Right renal cortex interstitium (tissue), 3 donors: Measurements from ENCODE around the gene HIKESHI. TPM values are rescaled to one million over a fixed set of nuclear protein-coding genes. Genes with fewer than 3 reads are reported as not detected.
"Not testable (repeated sequence)": the region's sequence is repeated elsewhere in the genome, so short reads cannot be mapped to it uniquely, and the experiment has no call there.

Experiments used
- DNase-seq, 3 donors: peaks; one replicate each; pipeline ENCODE4 v3.0.0-alpha.2; 2013; ENCODE audit warnings: low read depth in 3 of 3, low spot score in 2 of 3
- polyA plus RNA-seq, 3 donors: library from polyadenylated mRNA; unstranded; fragments of 120-200 nt; gene quantifications; one replicate each; pipeline ENCODE4 v1.2.1, GENCODE V29; 2013; ENCODE audit not compliant: insufficient read length in 3 of 3

HIKESHI gene, protein sequence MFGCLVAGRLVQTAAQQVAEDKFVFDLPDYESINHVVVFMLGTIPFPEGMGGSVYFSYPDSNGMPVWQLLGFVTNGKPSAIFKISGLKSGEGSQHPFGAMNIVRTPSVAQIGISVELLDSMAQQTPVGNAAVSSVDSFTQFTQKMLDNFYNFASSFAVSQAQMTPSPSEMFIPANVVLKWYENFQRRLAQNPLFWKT
- polyA plus RNA-seq: 10 to 100 TPM; 49.8 to 52.5 (median 50.4) TPM

DNA sequence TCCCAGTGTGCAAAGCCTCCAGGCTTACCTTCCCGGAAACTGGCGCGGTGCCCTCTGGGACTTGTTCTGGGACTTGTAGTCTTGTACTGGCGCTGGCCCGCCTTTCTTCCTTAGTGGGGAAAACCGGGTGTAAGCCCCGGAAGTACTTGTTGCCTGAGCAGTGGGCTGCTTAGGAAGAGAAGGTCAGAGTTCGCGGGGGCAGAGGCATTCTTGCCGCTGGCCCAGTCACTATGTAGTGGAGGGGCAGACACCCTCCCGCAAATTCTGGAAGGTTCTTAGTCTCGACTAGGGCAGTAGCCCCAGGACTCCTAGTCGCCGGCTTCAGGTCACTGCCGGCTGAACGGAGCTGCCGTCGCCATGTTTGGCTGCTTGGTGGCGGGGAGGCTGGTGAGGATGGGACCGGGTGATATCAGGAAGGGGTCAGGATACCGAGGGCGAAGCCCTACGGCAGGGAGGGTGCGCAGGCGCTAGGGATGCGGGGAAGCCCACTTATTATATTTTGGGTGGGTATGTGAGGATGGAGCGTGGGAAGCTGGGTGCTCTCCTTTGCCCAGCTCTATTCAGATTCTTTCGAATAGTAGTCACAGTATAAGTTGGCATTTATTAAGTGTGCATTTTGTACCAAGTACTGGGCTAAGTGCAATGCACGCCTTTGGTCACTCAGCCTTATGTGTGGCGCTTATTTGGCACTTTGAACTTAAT, at the start of gene HIKESHI:
Gene HIKESHI (plus strand): TSS at position 149 of the 702 bp plus-strand sequence. CDS start 209 bp downstream, at position 358.
- DNase-seq: peak; percentile 88 to 98 (median 94)

DNA sequence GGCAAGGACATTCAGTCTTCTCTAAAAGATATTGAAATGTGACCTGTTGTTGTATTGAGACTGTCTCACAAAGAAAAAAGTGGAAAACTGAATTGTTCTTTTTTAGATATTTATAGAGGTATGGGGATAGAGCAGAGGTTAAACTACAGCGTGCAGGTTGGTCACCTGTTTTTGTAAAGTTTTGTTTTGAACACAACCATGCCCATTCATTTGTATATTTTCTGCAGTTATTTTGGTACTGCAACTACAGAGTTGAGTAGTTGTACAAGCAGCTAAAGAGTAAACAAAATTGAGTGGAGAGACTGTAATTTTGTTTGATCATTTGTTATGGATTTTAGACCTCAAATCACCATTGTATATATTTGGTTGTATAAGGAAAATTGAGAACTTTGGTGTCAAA, 46.1 kb upstream of the HIKESHI start:
- no peak for DNase-seq

DNA sequence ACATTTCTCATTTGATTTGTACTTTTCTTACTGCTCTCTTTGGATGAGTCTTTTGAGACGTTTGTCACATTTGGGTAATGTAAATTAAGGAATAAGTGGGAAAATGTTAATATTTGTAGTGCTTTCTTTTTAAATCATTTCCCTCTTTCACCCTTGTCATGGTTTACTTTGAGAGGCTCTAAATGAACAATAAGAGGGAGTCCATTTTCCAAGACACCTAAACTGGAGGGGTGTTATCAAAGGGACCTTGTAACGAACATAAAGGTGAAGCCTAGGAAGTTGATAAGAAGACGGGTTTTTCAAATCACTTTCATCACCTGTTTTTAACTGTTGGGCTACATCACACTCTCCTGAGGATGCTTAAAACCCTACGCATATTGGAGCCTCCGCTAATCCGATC, 45.4 kb upstream of the HIKESHI start:
- DNase-seq: no peak

DNA sequence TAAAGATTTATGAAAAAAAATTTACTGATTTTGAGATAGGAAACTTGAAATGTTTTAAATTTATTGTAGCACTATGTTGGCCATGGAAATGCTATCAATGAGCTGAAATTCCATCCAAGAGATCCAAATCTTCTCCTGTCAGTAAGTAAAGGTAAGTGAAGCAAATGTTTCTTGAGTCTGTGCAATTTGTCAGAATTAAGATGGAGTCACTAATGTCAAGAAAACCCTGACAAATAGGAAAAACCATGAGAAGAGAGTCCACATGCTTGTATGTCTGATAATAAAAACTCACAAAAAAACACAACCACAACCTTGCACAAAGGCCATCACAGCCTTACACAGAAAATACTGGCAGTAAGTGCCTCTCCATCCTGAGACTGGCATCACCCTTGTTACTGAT, 44.6 kb upstream of the HIKESHI start:
- no peak for DNase-seq

DNA sequence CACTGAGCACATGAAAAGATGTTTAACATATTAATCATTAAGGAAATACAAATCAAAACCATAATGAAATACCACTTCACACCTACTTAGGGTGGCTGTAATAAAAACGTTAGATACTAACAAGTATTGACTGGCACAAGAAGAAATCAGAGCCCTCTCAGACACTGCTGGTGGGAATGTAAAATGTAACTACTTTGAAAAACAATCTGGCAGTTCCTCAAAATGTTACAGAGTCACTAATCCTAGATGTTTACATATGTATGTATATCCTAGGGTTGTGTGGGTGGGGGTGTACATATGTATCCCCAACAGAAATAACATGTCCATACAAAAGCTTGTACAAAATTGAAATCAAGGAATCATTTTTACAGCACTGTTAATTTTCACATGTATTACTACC, 42.3 kb upstream of the HIKESHI start:
- no peak for DNase-seq

DNA sequence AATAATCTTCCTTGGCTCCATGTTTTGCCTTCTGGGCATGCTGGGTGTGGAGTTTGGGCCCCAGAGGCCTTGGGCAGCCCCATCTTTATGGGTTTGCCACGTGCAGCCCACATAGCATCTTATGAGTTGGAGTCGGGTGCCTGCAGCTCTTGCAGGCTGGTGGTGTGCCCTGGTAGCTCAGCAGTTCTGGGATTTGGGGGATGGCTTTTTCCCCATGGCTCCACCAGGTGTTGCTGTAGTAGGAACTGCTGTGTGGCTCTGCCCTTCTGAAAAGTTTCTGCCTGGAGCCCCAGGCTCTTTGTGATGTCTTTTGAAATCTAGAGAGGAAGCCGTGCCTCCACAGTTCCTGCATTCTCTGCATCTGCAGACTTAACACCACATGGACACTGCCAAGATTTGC, 40.7 kb upstream of the HIKESHI start:
- no peak for DNase-seq

DNA sequence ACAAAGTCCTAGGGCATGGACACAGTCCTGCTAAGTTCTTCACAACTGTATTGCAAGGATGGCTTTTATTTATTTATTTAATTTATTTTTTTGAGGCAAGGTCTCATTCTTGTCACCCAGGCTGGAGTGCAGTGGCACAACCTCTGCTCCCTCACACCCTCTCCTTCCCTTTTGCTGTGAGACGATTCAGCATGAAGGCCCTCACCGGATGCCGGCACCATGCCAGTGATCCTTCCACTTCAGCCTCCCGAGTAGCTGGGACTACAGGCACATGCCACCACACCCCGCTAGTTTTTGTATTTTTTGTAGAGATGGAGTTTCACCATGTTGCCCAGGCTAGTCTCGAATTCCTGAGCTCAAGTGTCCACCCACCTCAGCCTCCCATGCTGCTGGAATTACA, 39.7 kb upstream of the HIKESHI start:
- DNase-seq: no peak

DNA sequence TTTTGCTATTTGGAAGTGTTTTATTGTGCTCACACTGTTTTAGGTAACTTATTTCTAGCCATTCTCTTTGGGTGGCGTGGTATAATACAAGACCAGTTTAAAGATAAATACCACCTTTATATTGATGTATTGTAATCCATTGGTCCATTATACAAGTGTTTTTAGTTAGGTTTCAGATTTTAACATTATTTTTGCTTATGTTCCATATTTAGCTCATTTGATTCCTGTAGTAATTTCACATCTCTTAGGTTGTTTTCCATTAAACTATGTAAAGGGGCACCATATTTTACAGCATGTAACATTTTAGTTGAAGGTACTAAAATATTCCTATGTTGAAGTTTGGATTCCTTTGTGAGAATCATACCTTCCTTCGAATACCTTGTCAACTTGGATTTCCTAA, 37.4 kb upstream of the HIKESHI start:
- DNase-seq: no peak

DNA sequence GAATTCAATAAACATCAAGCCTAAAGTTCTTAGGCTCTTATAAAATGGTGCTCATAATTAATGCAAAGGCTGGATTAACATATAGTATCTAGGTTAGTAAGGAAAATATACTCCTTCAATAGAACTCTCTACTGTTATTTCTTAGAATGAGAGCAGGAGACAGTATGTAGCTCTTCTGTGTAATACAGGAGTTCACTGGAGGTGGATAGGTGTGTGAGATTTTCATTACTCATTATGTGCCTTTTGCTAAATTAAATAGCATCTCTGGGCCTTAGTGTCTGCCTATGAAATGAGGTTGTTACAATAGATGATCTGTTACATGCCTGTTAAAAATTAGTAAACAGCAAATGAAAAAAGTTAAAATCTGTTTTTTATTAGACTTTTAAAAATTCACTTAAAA, 36.8 kb upstream of the HIKESHI start:
- DNase-seq: no peak

DNA sequence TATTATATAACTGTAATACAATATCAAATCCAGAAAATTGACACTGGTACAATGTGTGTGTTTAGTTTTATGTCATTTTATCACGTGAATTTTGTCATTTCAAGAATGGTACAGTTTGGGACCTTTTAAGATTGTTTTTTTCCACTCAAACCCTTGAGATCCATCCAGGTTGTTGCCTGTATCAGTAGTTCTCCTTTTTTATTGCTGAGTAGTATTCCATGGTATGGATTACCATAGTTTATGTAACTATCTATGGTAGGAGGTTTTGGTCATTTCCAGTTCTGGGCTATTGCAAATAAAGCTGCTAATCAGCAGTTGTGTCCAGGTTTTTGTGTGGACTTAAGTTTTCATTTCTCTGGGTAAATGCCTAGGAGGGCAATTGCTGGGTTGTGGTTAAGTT, 32.4 kb upstream of the HIKESHI start:
- DNase-seq: no peak

DNA sequence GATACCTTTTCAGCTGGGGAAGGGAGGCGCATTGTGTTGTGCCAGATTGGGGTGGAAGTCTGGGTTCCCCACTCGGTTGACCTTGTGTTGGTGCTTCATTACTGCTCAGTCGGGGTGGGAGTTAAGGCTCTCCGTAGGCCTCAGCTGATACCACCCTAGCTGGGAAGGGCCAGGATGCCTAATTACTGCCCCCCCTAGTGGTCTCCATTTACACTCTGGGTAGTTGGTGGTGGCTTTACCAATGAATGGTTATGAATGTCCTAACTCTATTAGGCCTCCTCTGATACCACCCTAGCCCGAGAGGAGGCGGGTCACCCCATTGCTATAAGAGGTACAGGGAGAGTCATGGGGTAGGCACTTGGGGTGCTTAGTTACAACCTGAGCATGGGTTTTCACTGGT, 27.5 kb upstream of the HIKESHI start:
- no peak for DNase-seq

DNA sequence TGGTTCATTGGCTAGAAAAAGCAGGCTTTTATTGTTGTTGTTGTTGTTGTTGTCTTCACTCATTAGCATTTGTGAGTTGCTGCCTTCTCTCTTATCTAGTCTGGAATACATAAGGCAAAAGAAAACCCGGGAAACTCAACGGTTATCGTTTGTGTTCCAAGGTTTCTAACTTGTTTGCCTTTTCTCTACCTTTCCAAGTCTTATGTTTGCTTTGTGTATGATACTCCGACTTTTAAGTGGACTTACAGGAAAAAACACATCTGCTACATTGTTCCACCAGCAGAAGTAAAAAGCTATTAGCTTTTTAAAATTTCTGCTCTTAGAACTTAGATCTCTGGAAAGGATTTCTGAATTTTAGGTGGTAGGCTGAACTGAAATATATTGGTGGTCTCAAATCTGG, 27.0 kb upstream of the HIKESHI start:
- no peak for DNase-seq

DNA sequence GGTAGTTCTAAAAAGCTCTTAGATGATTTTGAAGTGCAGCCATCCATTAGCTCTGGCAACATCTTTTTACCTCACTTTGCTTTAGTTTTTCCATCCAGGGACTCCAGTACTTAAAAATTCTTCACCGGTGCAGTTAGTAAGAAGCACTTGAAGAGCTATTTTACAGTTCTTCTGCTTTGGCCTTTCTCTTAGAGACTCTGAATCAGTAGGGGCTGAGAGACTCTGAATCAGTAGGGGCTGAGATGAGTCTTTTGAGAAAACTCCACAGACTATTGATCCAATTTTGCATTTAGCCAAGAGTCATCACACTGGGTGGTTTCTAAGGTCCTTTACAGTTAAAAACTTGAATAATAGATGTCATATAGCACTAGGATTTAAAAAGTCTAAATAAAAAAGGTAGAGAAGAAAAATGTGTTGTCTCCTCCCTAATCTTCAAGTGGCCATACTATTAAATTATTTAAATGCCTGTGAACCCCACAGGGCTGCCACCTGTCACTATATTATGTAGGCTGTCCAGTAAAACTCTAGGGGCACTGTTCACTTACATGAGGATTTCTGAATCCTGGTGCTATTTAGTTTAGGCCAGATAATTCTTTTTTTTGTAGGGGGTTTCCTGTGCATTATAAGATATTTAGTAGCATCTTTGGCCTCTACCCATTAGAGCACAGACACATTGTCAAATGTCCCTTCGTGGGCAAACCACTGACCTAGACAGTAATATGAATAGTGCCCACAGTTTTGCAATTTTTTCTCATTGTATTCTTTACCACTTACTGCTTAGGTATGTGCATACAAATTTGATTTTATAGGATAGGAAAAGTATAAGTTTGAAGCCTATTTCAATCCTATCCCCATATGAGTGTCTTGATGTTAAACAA, 26.3 kb upstream of the HIKESHI start:
- DNase-seq: no peak

DNA sequence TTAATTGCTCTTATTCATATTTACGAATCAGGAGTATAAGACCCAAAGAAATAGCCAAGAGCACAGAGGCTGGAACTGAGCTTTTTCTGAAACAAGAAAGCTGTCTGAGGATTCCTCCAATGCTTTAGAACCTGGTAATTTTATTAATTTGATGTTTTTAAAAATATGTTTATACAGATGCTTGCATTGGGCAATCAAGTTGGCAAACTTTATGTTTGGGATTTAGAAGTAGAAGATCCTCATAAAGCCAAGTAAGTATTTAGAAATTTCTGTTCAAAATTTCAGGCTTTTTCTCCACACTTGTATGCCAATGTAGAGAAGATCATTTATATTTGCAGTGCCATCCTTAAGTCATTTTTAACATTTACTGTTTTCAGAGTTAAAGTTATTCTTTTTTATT, 24.3 kb upstream of the HIKESHI start:
- DNase-seq: no peak

DNA sequence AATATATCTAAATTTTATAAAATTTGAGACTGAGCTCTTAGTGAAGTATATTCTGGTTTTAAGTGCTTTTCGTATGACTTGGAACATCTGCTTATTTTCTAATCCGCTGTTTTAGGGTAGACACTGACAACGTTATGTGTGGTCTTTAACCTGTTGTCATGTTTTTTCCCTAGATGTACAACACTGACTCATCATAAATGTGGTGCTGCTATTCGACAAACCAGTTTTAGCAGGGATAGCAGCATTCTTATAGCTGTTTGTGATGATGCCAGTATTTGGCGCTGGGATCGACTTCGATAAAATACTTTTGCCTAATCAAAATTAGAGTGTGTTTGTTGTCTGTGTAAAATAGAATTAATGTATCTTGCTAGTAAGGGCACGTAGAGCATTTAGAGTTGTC, 23.8 kb upstream of the HIKESHI start:
- DNase-seq: no peak

DNA sequence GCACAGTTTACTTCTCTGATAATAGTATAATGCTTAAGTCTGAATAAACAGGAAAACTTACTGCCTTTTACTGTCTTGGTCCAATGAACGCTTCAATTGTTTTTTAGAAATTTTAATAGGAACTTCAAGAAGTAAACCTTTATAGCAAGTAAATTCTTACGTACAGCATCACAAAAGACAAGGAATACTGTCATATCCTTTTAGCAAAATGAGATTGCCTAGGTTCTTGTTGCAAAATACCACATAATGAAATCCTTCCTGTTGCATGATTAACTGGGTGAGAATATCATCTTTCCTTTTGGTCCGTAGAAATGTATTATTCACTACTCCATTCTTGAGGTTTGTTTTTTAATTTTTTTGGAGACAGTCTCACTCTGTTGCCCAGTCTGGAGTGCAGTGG, 22.3 kb upstream of the HIKESHI start:
- DNase-seq: no peak

DNA sequence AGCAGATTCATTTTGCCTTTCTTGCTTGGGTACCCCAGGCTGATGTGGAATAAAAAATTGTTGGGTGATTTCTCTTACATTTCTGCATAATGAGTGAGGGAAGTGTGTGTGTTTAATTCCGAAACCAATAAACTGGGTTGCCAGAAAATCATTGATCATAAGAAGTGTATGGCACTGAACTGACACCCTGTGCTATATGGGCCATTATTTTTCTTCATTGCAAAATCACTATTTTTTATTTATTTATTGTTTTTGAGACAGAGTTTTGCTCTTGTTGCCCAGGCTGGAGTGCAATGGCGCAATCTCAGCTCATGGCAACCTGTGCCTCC, 14.6 kb upstream of the HIKESHI start:
- no peak for DNase-seq

DNA sequence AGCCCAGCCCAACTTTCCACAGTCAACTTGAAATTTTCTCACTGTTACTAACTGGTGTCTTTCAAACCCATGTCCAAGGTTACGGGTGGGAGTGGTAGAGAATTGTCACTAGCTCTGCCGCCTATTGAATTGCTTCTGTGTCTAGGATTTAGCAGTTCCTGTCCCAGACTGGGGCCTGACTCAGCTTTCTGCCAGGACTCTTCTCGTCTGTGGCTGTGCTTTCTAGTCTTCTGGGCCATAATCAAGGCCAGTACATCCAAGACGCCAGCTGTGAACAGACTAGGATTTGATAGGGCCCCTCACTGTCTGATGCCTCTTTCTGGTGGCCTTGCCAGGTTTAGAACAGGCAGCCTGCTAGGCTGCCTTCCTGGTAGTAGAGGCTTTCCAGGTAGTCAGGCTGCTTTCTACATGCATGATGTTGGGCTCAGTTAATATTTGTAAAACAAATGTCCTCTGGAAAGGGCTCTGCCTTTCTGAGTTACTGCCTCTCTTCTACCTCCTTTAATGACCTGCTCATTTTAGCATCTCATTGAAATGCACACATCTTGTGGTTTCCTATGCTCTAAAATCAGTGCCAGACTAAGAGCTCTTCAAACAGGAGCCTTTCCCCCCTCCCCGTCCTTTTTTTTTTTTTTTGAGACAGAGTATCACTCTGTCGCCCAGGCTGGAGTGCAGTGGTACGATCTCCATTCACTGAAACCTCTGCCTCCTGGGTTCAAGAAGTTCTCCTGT, 13.1 kb upstream of the HIKESHI start:
- no peak for DNase-seq

DNA sequence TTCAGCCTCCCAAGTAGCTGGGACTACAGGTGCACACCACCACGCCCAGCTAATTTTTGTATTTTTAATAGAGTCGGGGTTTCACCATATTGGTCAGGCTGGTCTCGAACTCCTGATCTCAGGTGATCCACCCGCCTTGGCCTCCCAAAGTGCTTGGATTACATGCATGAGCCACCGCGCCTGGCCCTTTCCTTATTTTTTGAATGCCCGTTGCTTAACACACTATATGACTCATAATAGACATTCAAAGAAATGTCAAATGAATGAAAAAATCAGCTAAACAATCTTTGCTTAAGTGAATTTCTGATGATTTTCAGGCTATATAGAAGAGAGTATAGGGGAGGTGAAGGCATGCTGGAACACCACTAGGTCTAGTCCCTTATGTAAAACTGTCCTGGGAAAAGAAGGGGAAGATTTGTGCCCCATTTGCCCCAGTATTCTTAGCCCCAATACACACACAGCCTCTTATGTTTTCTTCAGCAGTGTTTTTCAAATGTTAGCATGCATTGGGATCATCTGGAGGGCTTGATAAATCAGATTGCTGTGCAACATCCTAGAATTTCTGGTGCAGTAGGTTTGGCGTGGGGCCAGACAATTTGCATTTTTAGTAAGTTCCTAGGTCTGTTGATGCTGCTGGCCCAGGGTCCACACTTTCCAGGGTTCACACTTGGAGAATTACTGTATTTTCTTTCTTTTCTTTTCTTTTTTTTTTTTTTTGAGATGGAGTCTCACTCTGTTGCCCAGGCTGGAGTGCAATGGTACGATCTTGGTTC, 12.3 kb upstream of the HIKESHI start:
- not testable (repeated sequence) for DNase-seq
